Heart right ventricle (tissue), 16 donors: Measurements from ENCODE around the gene RYR3. TPM values are rescaled to one million over a fixed set of nuclear protein-coding genes. Genes with fewer than 3 reads are reported as not detected.

Experiments used
- ATAC-seq, 8 donors: fragments of 200-7000 bp; cut with Tn5 transposase; one replicate each; pipeline ENCODE4 v1.9.1; 2020; ENCODE audit warnings: mild to moderate bottlenecking in 8 of 8, moderate library complexity in 8 of 8, moderate number of reproducible peaks in 1 of 8
- DNase-seq, 2 donors: peaks; one replicate each; pipeline ENCODE4 v3.0.0-alpha.2; 2020
- H3K27ac ChIP-seq, 10 donors: fragments of 200-600 bp; sonication (generic) in 2 of 10; one replicate each; pipeline versions ENCODE4 v1.5.0 to v1.8.0; 2020 to 2022; ENCODE audit warnings: mild to moderate bottlenecking in 3 of 10
- H3K27me3 ChIP-seq, 7 donors: fragments of 200-600 bp; one replicate each; pipeline ENCODE4 v1.8.0; 2021 to 2022; ENCODE audit warnings: mild to moderate bottlenecking in 2 of 7
- H3K36me3 ChIP-seq, 9 donors: fragments of 200-600 bp; sonication (generic) in 1 of 9; one replicate each; pipeline versions ENCODE4 v1.5.0 to v1.8.0; 2020 to 2022; ENCODE audit warnings: mild to moderate bottlenecking in 2 of 9
- H3K4me1 ChIP-seq, 9 donors: fragments of 200-600 bp; sonication (generic) in 1 of 9; one replicate each; pipeline versions ENCODE4 v1.5.0 to v1.8.0; 2020 to 2022; ENCODE audit warnings: mild to moderate bottlenecking in 4 of 9
- H3K4me3 ChIP-seq, 10 donors: fragments of 200-600 bp; sonication (generic) in 2 of 10; one replicate each; pipeline versions ENCODE4 v1.5.0 to v1.8.0; 2020 to 2022; ENCODE audit warnings: mild to moderate bottlenecking in 7 of 10, moderate library complexity in 2 of 10
- H3K9me3 ChIP-seq, 11 donors: fragments of 200-600 bp in 10 of 11; sonication (generic) in 2 of 11; one replicate each; pipeline versions ENCODE4 v1.5.0 to v1.8.0; 2013 to 2022; ENCODE audit warnings: mild to moderate bottlenecking in 2 of 11, control low read depth in 1 of 11, moderate library complexity in 1 of 11
- WGBS, 2 donors: extraction: QIAGEN DNeasy Blood & Tissue Kit; methylation state at CpG; one replicate each; pipeline ENCODE4 v1.1.7; 2013; ENCODE audit warnings: inconsistent platforms in 1 of 2; 5-methylcytosine and 5-hydroxymethylcytosine counted together
- intact Hi-C, 10 donors: fragments of 100-400 bp; cut with DNase I; formaldehyde crosslinking; loops; one replicate each; pipeline versions ENCODE4 v1.11.1 to v1.14.2; 2022
- polyA plus RNA-seq, 2 donors: library from polyadenylated mRNA; stranded (reverse); fragments of 200-250 nt; gene quantifications; one replicate each; pipeline ENCODE4 v1.2.3, GENCODE V29; 2013
- total RNA-seq, 10 donors: library from RNA; stranded (reverse); fragmentation: NEBNext Ultra II Directional in 3 of 10; extraction: Animal tissue kit (Norgen Biotek cat#: 25700) in 3 of 10; gene quantifications; one replicate each; pipeline versions ENCODE4 v1.2.1 to v1.2.4, GENCODE V29; 2021 to 2023
- TF ChIP-seq, protein P1 (sequence below), 9 donors: fragments of 200-600 bp; sonication (generic) in 2 of 9; IDR thresholded peaks; one replicate each; pipeline versions ENCODE4 v1.5.0 to v1.8.0; 2021 to 2022; ENCODE audit warnings: antibody characterized with exemption in 9 of 9, mild to moderate bottlenecking in 5 of 9, moderate library complexity in 1 of 9
- donor health status: Arrhythmogenic right ventricular cardiomyopathy.
- donor health status: ischemic (EF 13 %, LVEDD 7.1; RV severe dilation, severe dysfunction).
- donor health status: healthy with polysubstance abuse.
- donor health status: DM: no; HTN: yes; CAD: no.
- donor health status: DM: no; HTN: no; CAD: no.
- donor health status: ischemic (EF 25% LVEDD 6.9; RV normal size, moderate dysfunction).
- donor health status: ischemic (EF 25% LVEDD 5.7; RV mildly dilated, moderate dysfunction).
- donor health status: healthy.
- donor health status: DM: yes; HTN: yes; CAD: no.
- donor health status: Ischemic cardiomyopathy.
- donor health status: ischemic (EF 35%, LVEDD 5.7; RV mildly dilated, moderate dysfunction).
- donor health status: nonischemic (EF 11% LVEDD 7.7; RV severe dilation, severe dysfunction).
- donor health status: DM: yes; HTN: yes; CAD: no.
- donor health status: PGD.
- donor health status: ischemic (EF 29% LVEDD 5.4; RV normal size, mild dysfunction).
- donor health status: nonischemic (EF 23%, LVEDD 6.1; RV moderate dilation, normal function).

RYR3 gene
- total and polyA plus RNA-seq, 12 donors, result 0.02 to 1.00 (median 0.13) TPM; not detected in 2

DNA sequence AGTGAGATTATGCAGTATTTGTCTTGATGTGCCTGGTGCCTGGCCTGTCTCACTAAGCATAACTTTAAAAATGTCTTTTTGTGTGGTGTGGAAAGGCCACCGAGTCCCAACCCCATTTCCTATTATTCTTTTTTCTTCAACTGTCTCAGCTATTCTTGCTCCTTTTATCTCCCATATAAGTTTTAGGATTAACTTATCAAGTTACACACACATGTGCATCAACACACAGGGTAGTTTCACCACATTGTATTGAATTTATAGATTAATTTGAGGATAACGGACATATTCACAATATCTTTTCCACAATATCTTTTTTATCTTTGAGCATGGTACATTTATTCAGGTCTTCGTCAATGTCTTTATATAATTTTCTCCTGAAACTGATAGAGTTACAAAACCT, 127.6 kb downstream of the RYR3 start:
- H3K4me3 ChIP-seq, result no peak overlapping the region
- H3K27ac ChIP-seq, result no peak overlapping the region
- peaks cover 0 to 9% (median 3%) of the 10 kb centered on the region in 11 donors for H3K9me3 ChIP-seq
- no peaks in the 10 kb centered on the region for H3K4me1 ChIP-seq
- TF ChIP-seq, protein P1, sequence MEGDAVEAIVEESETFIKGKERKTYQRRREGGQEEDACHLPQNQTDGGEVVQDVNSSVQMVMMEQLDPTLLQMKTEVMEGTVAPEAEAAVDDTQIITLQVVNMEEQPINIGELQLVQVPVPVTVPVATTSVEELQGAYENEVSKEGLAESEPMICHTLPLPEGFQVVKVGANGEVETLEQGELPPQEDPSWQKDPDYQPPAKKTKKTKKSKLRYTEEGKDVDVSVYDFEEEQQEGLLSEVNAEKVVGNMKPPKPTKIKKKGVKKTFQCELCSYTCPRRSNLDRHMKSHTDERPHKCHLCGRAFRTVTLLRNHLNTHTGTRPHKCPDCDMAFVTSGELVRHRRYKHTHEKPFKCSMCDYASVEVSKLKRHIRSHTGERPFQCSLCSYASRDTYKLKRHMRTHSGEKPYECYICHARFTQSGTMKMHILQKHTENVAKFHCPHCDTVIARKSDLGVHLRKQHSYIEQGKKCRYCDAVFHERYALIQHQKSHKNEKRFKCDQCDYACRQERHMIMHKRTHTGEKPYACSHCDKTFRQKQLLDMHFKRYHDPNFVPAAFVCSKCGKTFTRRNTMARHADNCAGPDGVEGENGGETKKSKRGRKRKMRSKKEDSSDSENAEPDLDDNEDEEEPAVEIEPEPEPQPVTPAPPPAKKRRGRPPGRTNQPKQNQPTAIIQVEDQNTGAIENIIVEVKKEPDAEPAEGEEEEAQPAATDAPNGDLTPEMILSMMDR (IDR thresholded peaks at IDR 0.05), result no peak
- 78 to 88% methylated on average over 3 of the region's 3 CpGs for WGBS, 2 donors
- intact Hi-C loops, result no loop called here
- ATAC-seq (no peak), DNase-seq (no peak)
- H3K36me3 ChIP-seq, result no peaks in the 10 kb centered on the region
- H3K27me3 ChIP-seq, result peaks cover 0 to 14% (median 6%) of the 10 kb centered on the region in 7 donors

DNA sequence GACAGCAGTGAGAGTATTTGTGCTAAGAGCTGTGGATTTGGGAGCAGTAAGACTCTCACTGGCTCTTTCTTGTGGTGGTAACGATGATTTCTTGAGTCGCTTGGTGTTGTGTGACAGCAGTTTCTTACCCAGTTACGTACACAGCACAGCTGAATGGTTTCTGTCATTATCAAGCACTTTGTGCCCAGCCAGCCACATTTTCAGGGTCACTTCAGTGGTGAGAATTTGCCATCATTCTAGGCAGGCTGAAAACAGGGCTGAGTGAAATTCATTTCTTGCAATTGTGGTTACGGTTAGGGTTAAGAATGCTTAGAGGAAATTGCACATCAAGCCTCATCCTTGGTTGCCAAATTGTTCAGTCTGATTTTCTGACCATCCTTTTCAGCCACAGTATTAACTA, 130.1 kb downstream of the RYR3 start:
- no peaks in the 10 kb centered on the region for H3K36me3 ChIP-seq
- no peaks in the 10 kb centered on the region for H3K4me1 ChIP-seq
- DNase-seq (no peak), ATAC-seq (no peak)
- peaks cover 0 to 3% (median 0%) of the 10 kb centered on the region in 11 donors for H3K9me3 ChIP-seq
- H3K27ac ChIP-seq, result no peak overlapping the region
- WGBS, 2 donors, result 75 to 87% methylated on average over 4 of the region's 4 CpGs
- no peak overlapping the region for H3K4me3 ChIP-seq
- H3K27me3 ChIP-seq, result peaks cover 0 to 18% (median 6%) of the 10 kb centered on the region in 7 donors
- TF ChIP-seq, protein P1 (IDR thresholded peaks at IDR 0.05), result no peak
- intact Hi-C loops, result no loop called here

DNA sequence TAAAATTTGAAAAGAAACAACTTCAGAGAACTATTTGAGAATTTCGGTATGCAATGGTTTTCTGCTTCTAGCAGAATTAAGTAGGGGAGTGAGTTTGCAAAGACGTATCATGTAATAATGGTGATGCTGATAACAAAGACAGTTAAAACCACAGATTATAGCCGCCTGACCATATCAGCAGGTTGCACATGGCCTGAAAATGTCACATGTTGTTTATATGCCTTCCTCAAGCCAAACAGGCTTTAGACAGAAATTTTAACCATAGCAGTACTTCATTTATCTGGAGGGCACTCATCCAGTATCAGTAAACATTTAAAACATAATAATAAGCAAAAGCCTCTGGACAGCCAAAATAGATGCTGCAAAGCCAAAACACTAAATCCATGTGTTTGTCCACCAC, 131.7 kb downstream of the RYR3 start:
- TF ChIP-seq, protein P1 (IDR thresholded peaks at IDR 0.05), result no peak
- H3K36me3 ChIP-seq, result no peaks in the 10 kb centered on the region
- ATAC-seq, result no peak
- peaks cover 0 to 3% (median 0%) of the 10 kb centered on the region in 11 donors for H3K9me3 ChIP-seq
- no peak for DNase-seq
- H3K27me3 ChIP-seq, result peaks cover 0 to 18% (median 6%) of the 10 kb centered on the region in 7 donors
- H3K4me1 ChIP-seq, result no peaks in the 10 kb centered on the region
- H3K27ac ChIP-seq, result no peak overlapping the region
- intact Hi-C loops, result no loop called here
- 37 to 47% methylated on average over 3 of the region's 3 CpGs for WGBS, 2 donors
- H3K4me3 ChIP-seq, result no peak overlapping the region

DNA sequence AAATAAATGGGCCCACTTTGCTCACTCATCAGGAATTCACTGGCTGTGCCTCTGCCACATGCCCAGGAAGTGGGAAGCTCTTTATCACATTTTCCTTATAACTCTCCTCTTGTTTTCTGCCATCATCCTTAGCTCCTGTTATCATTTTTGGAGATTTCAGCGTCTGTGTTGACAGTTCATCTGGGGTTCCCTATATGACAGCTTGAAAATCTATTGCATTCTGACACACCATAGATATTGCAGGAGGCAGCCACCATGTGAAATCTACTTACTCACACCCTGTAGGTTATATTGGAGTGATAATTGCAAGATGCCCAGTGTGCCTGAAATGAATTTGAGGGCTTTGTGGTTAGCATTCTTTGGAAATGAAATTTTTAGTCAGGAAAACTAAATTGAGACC, 132.9 kb downstream of the RYR3 start:
- no peaks in the 10 kb centered on the region for H3K9me3 ChIP-seq
- intact Hi-C loops, result no loop called here
- 0 to 3% methylated on average over 1 of the region's 1 CpG for WGBS, 2 donors
- DNase-seq (no peak), ATAC-seq (no peak)
- no peaks in the 10 kb centered on the region for H3K36me3 ChIP-seq
- no peaks in the 10 kb centered on the region for H3K4me1 ChIP-seq
- H3K27ac ChIP-seq, result no peak overlapping the region
- TF ChIP-seq, protein P1 (IDR thresholded peaks at IDR 0.05), result no peak
- H3K27me3 ChIP-seq, result peaks cover 0 to 20% (median 6%) of the 10 kb centered on the region in 7 donors
- no peak overlapping the region for H3K4me3 ChIP-seq
